Medulla oblongata (tissue), 1 donor: Measurements from ENCODE around the gene KLHDC10.
"Not testable (repeated sequence)": the region's sequence is repeated elsewhere in the genome, so short reads cannot be mapped to it uniquely, and the experiment has no call there.

Source experiments
- DNase-seq: peaks from one replicate; pipeline ENCODE4 v3.0.0-alpha.2; 2015; ENCODE audit errors: extremely low spot score

KLHDC10 gene, protein sequence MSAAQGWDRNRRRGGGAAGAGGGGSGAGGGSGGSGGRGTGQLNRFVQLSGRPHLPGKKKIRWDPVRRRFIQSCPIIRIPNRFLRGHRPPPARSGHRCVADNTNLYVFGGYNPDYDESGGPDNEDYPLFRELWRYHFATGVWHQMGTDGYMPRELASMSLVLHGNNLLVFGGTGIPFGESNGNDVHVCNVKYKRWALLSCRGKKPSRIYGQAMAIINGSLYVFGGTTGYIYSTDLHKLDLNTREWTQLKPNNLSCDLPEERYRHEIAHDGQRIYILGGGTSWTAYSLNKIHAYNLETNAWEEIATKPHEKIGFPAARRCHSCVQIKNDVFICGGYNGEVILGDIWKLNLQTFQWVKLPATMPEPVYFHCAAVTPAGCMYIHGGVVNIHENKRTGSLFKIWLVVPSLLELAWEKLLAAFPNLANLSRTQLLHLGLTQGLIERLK

DNA sequence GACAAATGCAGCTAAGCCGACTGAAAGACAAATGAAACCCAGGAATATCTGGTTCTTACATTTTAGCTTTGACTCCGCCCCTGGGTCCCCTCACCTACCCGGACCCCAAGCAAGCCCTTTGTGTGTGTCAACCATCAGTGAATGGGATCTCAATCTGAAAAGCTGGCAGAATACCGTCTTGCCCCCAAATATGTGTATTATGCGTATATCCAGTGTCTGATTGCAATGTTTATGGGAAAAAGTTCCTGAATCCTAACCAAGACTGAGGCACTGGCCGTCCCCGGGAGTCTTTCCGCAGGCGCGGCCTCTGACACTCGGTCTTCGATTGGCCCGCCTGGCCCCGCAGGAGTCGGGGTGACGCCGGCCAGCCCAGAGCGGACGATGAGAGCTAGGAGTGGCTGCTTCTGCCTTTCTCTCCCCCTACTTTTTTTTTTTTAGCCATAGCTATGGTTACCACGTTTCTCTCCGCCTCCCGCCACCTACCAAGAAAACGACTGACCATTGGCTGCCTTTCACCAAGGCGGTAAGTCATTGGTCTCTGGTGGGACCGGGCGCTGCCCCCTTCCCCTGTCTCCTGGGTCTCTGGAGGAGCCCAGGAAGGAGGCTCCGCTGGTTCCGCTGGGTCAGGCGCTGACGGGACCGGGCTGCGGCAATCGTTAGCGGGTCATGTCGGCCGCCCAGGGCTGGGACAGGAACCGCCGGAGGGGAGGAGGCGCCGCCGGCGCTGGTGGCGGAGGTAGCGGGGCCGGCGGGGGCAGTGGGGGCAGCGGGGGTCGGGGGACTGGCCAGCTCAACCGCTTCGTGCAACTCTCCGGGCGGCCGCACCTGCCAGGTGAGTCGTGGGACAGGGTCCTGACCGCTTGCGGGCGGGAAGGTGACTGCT lies at the start of gene KLHDC10:
Gene KLHDC10 (plus strand): TSS at position 557 of the 883 bp plus-strand sequence. CDS start 110 bp downstream, at position 667.
- DNase-seq = peak; percentile 98

- peak; percentile 67 for DNase-seq
Observed at GRCh38 chr7:130021105-130021834, 49.1 kb upstream of the KLHDC10 start.

DNA sequence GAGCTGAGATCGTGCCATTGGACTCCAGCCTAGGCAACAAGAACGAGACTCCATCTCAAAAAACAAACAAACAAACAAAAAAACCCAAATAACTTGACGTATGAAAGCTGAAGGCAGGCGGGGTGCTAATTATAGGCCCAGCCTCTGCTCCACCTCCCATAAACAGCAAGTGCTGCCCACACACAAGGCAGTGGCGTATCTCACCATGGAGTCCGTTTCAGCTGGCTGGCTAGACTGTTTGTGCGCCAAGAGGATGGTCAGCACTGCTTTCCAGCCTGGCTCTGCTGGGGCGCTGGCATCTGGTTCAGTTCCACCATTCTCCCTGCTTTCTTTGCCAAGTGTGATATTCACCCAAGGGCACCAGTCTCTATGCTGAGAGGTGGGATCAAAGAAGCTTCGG lies 48.2 kb upstream of the KLHDC10 start:
- no peak for DNase-seq

- no peak for DNase-seq
Observed at GRCh38 chr7:130022623-130023175, 47.6 kb upstream of the KLHDC10 start.

GRCh38 chr7:130024390-130024789 lies 45.9 kb upstream of the KLHDC10 start:
- DNase-seq = no peak

DNA sequence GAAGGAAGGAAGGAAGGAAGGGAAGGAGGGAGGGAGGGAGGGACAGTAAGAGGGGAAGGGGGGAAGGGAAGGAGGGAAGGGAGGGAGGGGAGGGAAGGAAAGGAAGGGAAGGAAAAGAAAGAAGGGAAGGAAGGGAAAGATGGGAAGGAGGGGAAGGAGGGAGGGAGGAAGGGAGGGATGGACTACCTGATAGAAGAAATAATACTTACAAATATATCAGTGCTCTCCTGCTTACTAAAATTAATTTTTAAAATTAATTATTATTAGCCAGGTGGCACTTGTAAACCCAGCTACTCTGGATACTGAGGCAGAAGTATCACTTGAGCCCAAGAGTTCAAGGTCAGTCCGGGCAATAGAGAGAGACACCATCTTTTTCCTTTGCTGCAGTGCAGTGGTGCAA lies 37.6 kb upstream of the KLHDC10 start:
- DNase-seq = no peak

DNA sequence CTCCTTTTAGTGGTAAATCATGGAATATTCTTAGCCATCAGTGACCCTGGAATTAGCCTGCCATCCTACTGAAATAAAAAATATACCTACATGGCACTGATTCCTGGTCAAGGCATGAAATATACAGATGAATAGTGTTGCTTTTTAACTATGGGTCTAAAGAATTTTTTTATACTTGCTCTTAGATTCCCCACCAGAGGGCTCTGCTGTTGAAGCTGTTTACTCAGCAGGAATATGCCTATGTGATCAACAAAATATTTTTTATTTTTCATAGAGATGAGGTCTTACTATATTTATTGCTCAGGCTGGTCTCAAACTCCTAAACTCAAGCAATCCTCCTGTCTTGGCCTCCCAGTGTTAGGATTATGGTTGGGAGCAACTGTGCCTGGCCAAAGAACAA lies 32.6 kb upstream of the KLHDC10 start:
- no peak for DNase-seq

DNA sequence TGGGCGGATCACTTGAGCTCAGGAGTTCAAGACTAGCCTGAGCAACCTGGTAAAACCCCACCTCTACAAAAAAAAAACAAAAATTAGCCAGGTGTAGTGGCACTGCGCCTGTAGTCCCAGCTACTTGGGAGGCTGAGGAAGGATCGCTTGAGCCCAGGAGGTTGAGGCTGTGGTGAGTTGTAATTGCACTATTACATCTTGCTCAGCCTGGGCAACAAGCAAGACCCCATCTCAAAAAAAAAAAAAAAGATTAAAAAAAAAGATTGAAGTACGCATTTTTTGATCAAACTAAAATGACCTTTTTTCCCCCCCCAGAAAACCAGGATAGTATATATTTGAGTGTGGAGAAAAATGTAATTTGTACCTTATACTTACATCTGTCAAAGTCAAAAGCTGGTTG lies 29.8 kb upstream of the KLHDC10 start:
- no peak for DNase-seq

DNA sequence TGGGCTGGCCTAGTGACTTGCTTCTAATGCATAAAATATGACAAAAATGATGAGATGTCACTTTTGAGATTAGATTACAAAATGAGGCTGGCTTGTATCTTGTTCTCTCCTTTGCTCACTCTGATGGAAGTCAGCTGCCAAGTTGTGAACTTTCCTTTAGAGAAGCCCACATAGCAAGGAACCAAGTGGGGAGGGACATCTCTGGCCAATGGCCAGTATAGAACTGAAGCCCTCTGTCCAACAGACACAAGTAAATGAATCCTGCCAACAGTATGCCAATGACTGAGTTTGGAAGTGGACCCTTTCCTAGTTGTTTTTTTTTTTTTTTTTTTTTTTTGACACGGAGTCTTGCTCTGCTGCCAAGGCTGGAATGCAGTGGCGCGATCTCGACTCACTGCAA lies 22.5 kb upstream of the KLHDC10 start:
- DNase-seq = no peak

DNA sequence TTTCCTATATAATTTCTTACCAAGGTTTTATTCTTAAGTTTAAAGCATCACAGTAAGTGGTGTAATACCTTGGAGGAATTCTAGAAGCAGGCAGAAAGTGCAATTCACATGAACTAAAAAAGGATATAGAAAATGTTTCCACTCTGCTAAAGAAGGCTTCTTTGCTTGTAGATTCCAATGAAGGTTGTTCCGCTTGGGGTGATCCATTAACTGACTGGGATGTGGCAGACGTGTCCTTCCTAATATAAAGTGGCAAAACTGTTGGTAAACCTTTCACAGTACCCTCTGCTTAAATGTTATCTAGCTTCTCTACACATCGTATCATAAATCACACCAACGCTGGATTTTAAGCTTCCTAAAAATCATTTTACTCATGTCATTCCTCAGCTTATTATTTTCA lies 21.4 kb upstream of the KLHDC10 start:
- no peak for DNase-seq

GRCh38 chr7:130052250-130052649 lies 18.1 kb upstream of the KLHDC10 start:
- DNase-seq = not testable (repeated sequence)

- DNase-seq = not testable (repeated sequence)
Observed at GRCh38 chr7:130055198-130055597, 15.1 kb upstream of the KLHDC10 start.

GRCh38 chr7:130062246-130062645 lies 8.1 kb upstream of the KLHDC10 start:
- no peak for DNase-seq

GRCh38 chr7:130063036-130063435 lies 7.3 kb upstream of the KLHDC10 start:
- DNase-seq = no peak

DNA sequence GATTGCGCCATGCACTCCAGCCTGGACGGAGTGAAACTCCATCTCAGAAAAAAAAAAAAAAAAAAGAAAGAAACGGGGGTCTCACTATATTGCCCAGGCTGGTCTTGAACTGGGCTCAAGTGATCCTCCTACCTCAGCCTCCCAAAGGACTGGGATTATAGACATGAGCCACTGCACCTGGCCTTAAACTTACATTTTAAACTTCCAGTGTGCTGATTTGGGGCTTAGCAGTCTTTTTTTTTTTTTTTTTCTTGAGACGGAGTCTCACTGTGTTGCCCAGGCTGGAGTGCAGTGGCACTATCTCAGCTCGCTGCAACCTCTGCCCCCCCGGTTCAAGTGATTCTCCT lies 5.8 kb upstream of the KLHDC10 start:
- not testable (repeated sequence) for DNase-seq

DNA sequence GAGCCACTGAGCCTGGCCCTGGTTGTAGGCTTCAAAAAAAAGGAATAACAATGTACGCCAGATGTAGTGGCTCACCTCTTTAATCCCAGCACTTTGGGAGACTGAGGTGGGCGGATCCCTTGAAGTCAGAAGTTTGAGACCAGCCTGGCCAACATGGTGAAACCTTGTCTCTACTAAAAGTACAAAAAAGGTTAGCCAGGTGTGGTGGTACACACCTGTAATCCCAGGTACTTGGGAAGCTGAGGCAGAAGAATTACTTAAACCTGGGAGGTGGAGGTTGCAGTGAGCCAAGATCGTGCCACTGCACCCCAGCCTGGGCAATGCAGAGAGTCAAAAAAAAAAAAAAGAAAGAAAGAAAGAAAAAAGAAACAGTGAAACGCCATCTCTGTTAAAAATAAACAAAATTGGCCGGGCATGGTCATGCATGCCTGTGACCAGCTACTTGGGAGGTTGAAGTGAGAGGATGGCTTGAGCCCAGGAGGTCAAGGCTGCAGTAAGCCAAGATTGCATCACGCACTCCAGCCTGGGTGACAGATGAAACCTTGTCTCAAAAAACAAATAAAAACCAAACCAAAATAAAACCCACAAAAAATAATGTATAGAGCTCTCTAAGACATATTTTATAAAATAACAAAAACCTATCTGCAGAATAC lies 4.7 kb upstream of the KLHDC10 start:
- DNase-seq = no peak

- no peak for DNase-seq
Observed at GRCh38 chr7:130069179-130069977, 956 bp upstream of the KLHDC10 start.

GRCh38 chr7:130070861-130071622 lies 708 bp downstream of the KLHDC10 start:
- DNase-seq = peak; percentile 26
